Heart left ventricle (tissue), 16 donors: Measurements from ENCODE around the gene PRR14. TPM values are rescaled to one million over a fixed set of nuclear protein-coding genes. Genes with fewer than 3 reads are reported as not detected.
"Not testable (repeated sequence)": the region's sequence is repeated elsewhere in the genome, so short reads cannot be mapped to it uniquely, and the experiment has no call there.

ENCODE experiments used
- ATAC-seq, 4 donors: fragments of 200-7000 bp; cut with Tn5 transposase; one replicate each; pipeline ENCODE4 v1.9.1; 2020 to 2022; ENCODE audit warnings: moderate library complexity in 4 of 4, mild to moderate bottlenecking in 3 of 4, moderate number of reproducible peaks in 1 of 4
- DNase-seq, 5 donors: peaks; one replicate each; pipeline ENCODE4 v3.0.0-alpha.2; 2020
- H3K27ac ChIP-seq, 12 donors: fragments of 200-600 bp; sonication (generic) in 4 of 12; one replicate each; pipeline versions ENCODE4 v1.5.0 to v1.8.0; 2016 to 2022; ENCODE audit warnings: mild to moderate bottlenecking in 2 of 12
- H3K27me3 ChIP-seq, 9 donors: fragments of 200-600 bp; sonication (generic) in 2 of 9; one replicate each; pipeline versions ENCODE4 v1.5.1 to v1.8.0; 2016 to 2022; ENCODE audit warnings: mild to moderate bottlenecking in 3 of 9
- H3K36me3 ChIP-seq, 9 donors: fragments of 200-600 bp; sonication (generic) in 2 of 9; one replicate each; pipeline versions ENCODE4 v1.5.0 to v1.8.0; 2018 to 2022; ENCODE audit warnings: mild to moderate bottlenecking in 2 of 9
- H3K4me1 ChIP-seq, 12 donors: fragments of 200-600 bp; sonication (generic) in 4 of 12; one replicate each; pipeline versions ENCODE4 v1.5.0 to v1.8.0; 2016 to 2022; ENCODE audit warnings: mild to moderate bottlenecking in 3 of 12
- H3K4me3 ChIP-seq, 12 donors: fragments of 200-600 bp; sonication (generic) in 4 of 12; one replicate each; pipeline versions ENCODE4 v1.5.0 to v1.8.0; 2017 to 2022; ENCODE audit warnings: mild to moderate bottlenecking in 9 of 12, moderate library complexity in 4 of 12
- H3K9me3 ChIP-seq, 12 donors: fragments of 200-600 bp; sonication (generic) in 4 of 12; one replicate each; pipeline versions ENCODE4 v1.5.0 to v1.8.0; 2016 to 2022; ENCODE audit warnings: mild to moderate bottlenecking in 1 of 12
- CTCF ChIP-seq, 12 donors: fragments of 200-600 bp; sonication (generic) in 4 of 12; IDR thresholded peaks; one replicate each; pipeline versions ENCODE4 v1.5.0 to v1.8.0; 2018 to 2022; ENCODE audit warnings: antibody characterized with exemption in 12 of 12, mild to moderate bottlenecking in 5 of 12
- POLR2A ChIP-seq, 2 donors: fragments of 450-650 bp; IDR thresholded peaks; one replicate each; pipeline ENCODE4 v1.6.1; 2017; ENCODE audit warnings: antibody characterized with exemption in 2 of 2, mild to moderate bottlenecking in 2 of 2, moderate library complexity in 2 of 2
- WGBS, 4 donors: extraction: QIAGEN DNeasy Blood & Tissue Kit in 2 of 4; methylation state at CpG; one replicate each; pipeline versions ENCODE4 v1.1.5 to v1.1.7; 2013 to 2018; 5-methylcytosine and 5-hydroxymethylcytosine counted together
- intact Hi-C, 10 donors: fragments of 100-400 bp; cut with DNase I; formaldehyde crosslinking; loops; one replicate each; pipeline versions ENCODE4 v1.11.1 to v1.14.2; 2022
- polyA plus RNA-seq, 2 donors: library from polyadenylated mRNA; stranded (reverse); fragments of 200-250 nt; gene quantifications; one replicate each; pipeline ENCODE4 v1.2.3, GENCODE V29; 2013
- total RNA-seq, 9 donors: library from RNA; depleted of rRNA in 2 of 9; stranded (reverse); fragments of >200 nt in 2 of 9; fragmentation: NEBNext Ultra II Directional in 3 of 9; extraction: Animal tissue kit (Norgen Biotek cat#: 25700) in 3 of 9; gene quantifications; one replicate each; pipeline versions ENCODE4 v1.1.0 to v1.2.4, GENCODE V29; 2016 to 2023
- donor health status: ischemic (EF 13 %, LVEDD 7.1; RV severe dilation, severe dysfunction).
- donor health status: healthy with polysubstance abuse.
- donor health status: DM: no; HTN: yes; CAD: no.
- donor health status: DM: no; HTN: no; CAD: no.
- donor health status: ischemic (EF 25% LVEDD 6.9; RV normal size, moderate dysfunction).
- donor health status: ischemic (EF 25% LVEDD 5.7; RV mildly dilated, moderate dysfunction).
- donor health status: healthy.
- donor health status: DM: yes; HTN: yes; CAD: no.
- donor health status: ischemic (EF 35%, LVEDD 5.7; RV mildly dilated, moderate dysfunction).
- donor health status: nonischemic (EF 11% LVEDD 7.7; RV severe dilation, severe dysfunction).
- donor health status: DM: yes; HTN: yes; CAD: no.
- donor health status: PGD.
- donor health status: ischemic (EF 29% LVEDD 5.4; RV normal size, mild dysfunction).
- donor health status: nonischemic (EF 23%, LVEDD 6.1; RV moderate dilation, normal function).

PRR14 gene
- total and polyA plus RNA-seq, 11 donors = 12.3 to 26.6 (median 22.1) TPM

GRCh38 chr16:30691907-30692306 is 41.1 kb downstream of the PRR14 start:
- ATAC-seq = no peak
- H3K4me3 ChIP-seq = no peak overlapping the region
- no peaks in the 10 kb centered on the region for H3K36me3 ChIP-seq
- H3K4me1 ChIP-seq = peaks cover 0 to 15% (median 0%) of the 10 kb centered on the region in 12 donors
- H3K27me3 ChIP-seq = no peaks in the 10 kb centered on the region
- TF ChIP-seq POLR2A (IDR thresholded peaks at IDR 0.05) (no peak), CTCF (IDR thresholded peaks at IDR 0.05) (no peak)
- H3K9me3 ChIP-seq = no peaks in the 10 kb centered on the region
- intact Hi-C loops = loop anchor here in 1 of 10 donors (2.0 kb wide), 1 partner anchor 27 kb away; no protein-coding TSS in a partner anchor
- 48 to 62% (median 53%) methylated on average over 4 of the region's 4 CpGs for WGBS, 4 donors
- no peak overlapping the region for H3K27ac ChIP-seq
- peak in 1 of 5 donors; percentile 9 for DNase-seq

- Histone ChIP-seq H3K36me3 (no peaks in the 10 kb centered on the region), H3K27ac (no peak overlapping the region), H3K4me1 (peaks cover 0 to 19% (median 2%) of the 10 kb centered on the region in 12 donors), H3K9me3 (no peaks in the 10 kb centered on the region), H3K27me3 (no peaks in the 10 kb centered on the region), H3K4me3 (no peak overlapping the region)
- ATAC-seq (no peak), DNase-seq (no peak)
- intact Hi-C loops = loop anchor here in 1 of 10 donors (2.0 kb wide), 1 partner anchor 28 kb away; no protein-coding TSS in a partner anchor
- WGBS, 4 donors = 70 to 72% (median 71%) methylated on average over 10 of the region's 10 CpGs
- TF ChIP-seq POLR2A (IDR thresholded peaks at IDR 0.05) (no peak), CTCF (IDR thresholded peaks at IDR 0.05) (no peak)
Measured at GRCh38 chr16:30692396-30693064, 41.8 kb downstream of the PRR14 start.

- Histone ChIP-seq H3K4me3 (no peak overlapping the region), H3K4me1 (peaks cover 5 to 32% (median 13%) of the 10 kb centered on the region in 12 donors), H3K36me3 (peaks cover 0 to 6% (median 3%) of the 10 kb centered on the region in 9 donors), H3K27ac (no peak overlapping the region), H3K27me3 (no peaks in the 10 kb centered on the region), H3K9me3 (no peaks in the 10 kb centered on the region)
- intact Hi-C loops = loop anchor here in 5 of 10 donors (5.0 kb wide), 4 partner anchors 33 to 67 kb away; partner anchors contain the start of genes CFAP119 (in 1 of the 5), FBRS (in 1 of the 5), PHKG2 (in 1 of the 5) and RNF40 (in 1 of the 5)
- WGBS, 4 donors = 81 to 87% (median 84%) methylated on average over 11 of the region's 11 CpGs
- no peak for TF ChIP-seq CTCF (IDR thresholded peaks at IDR 0.05)
- ATAC-seq (no peak), DNase-seq (peak in 1 of 5 donors; percentile 15)
Measured at GRCh38 chr16:30694926-30695693, 44.4 kb downstream of the PRR14 start.

- 91 to 99% (median 97%) methylated on average over 3 of the region's 3 CpGs for WGBS, 4 donors
- not testable (repeated sequence) for ATAC-seq, H3K27ac ChIP-seq, H3K4me3 ChIP-seq, H3K9me3 ChIP-seq, H3K27me3 ChIP-seq
- Histone ChIP-seq H3K4me1 (peaks cover 6 to 45% (median 27%) of the 10 kb centered on the region in 12 donors), H3K36me3 (peaks cover 0 to 21% (median 18%) of the 10 kb centered on the region in 9 donors)
- intact Hi-C loops = loop anchor here in 5 of 10 donors (5.0 kb wide), 4 partner anchors 34 to 66 kb away; partner anchors contain the start of genes CFAP119 (in 1 of the 5), FBRS (in 1 of the 5), PHKG2 (in 1 of the 5) and RNF40 (in 1 of the 5)
- DNase-seq = peak in 1 of 5 donors; percentile 11
Measured at GRCh38 chr16:30696646-30697045, 45.9 kb downstream of the PRR14 start.
